ENCODE results near the gene TPP1. TPM values are rescaled to one million over a fixed set of nuclear protein-coding genes. Genes with fewer than 3 reads are reported as not detected.

The TPP1 gene
- total RNA-seq, 6 experiments from 2014 or later: 62.5 to 159 (median 81.0) TPM

DNA sequence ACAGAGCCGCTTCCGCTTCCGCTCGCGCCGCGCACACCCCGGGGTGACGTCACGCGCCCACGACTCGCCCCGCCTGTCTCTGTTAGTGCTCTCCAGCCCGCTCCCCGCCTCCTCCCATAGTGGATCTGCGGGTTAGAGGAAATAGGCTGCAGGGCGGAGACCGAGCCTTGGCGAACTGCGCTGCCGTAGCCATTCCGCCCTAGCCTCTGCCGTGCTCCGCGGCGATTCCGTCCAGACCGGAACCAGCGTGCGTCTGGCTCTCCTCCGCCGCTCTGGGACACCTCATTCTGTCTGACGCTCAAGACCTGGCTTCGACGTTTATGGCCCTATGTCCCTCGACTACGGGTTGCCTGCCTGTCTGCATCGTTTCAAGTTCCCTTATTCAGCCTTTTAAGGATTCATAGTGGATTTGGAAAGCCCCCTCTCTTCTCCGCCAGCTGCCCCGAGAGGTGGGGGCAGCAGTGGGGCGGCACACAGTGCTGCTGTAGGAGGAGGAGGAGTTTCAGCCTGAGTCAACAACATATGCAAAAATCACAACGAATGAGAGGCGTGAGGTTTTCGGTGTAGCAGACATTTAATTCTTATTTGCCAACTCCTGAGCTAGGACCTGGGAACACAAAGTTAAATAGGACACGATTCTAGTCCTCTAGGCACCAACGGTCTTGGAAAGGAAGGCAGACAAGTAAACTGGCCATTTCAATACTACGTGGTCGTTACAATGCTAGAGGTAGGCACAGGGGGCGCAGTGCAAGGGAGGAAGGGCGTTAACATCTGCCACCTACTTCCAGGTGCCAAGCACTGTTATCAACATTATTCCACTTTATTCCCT is 6.8 kb downstream of the TPP1 start, which contains the start of gene TAF10:
TAF10 (minus strand) TSS at position 4 of the 829 bp plus-strand sequence. CDS start 27 bp downstream, outside the sequence.
- no peaks in the 10 kb centered on the region for H3K9me3 ChIP-seq
- peaks cover 8 to 51% (median 22%) of the 10 kb centered on the region in 4 donors for H3K36me3 ChIP-seq
- TF ChIP-seq POLR2A (IDR thresholded peaks at IDR 0.05): peak; percentile 99
- TF ChIP-seq, protein P1, sequence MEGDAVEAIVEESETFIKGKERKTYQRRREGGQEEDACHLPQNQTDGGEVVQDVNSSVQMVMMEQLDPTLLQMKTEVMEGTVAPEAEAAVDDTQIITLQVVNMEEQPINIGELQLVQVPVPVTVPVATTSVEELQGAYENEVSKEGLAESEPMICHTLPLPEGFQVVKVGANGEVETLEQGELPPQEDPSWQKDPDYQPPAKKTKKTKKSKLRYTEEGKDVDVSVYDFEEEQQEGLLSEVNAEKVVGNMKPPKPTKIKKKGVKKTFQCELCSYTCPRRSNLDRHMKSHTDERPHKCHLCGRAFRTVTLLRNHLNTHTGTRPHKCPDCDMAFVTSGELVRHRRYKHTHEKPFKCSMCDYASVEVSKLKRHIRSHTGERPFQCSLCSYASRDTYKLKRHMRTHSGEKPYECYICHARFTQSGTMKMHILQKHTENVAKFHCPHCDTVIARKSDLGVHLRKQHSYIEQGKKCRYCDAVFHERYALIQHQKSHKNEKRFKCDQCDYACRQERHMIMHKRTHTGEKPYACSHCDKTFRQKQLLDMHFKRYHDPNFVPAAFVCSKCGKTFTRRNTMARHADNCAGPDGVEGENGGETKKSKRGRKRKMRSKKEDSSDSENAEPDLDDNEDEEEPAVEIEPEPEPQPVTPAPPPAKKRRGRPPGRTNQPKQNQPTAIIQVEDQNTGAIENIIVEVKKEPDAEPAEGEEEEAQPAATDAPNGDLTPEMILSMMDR (IDR thresholded peaks at IDR 0.05): peak; percentile 32 to 46 (median 34)
- DNase-seq (peak; percentile 98 to 99 (median 99)), ATAC-seq (peak; percentile 94 to 97 (median 96))
- peak within 1 kb of the TSS; percentile 62 to 76 (median 68) for H3K4me3 ChIP-seq
- peak within 1 kb of the TSS; percentile 86 to 95 (median 94) for H3K27ac ChIP-seq
- no peaks in the 10 kb centered on the region for H3K27me3 ChIP-seq
- WGBS (ENCODE audit: insufficient coverage, low coverage, low lambda C conversion rate, missing lambda C conversion rate): under 1% methylated on average over 23 of the region's 51 CpGs
- intact Hi-C loops (cut with DNase I): no loop called here
- peaks cover 0 to 12% (median 2%) of the 10 kb centered on the region in 4 donors for H3K4me1 ChIP-seq

DNA sequence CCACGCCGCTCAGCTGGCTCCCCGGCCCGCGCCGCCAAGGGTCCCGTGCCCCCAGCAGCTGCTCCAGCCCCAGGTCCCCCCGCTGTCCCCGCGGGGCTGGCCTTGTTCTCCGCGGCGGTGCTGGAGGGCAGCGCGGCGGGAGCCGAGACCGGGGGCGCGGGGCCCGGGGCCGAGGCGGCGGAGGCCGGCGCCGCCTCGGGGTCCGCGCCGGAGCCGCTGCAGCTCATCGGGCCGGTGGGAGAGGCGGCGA is 7.3 kb downstream of the TPP1 start:
- intact Hi-C loops (cut with DNase I): no loop called here
- H3K4me3 ChIP-seq: peak overlapping the region; percentile 62 to 76 (median 68)
- WGBS (ENCODE audit: insufficient coverage, low coverage, low lambda C conversion rate, missing lambda C conversion rate): no CpG with 5 or more reads among the region's 36 CpGs
- H3K9me3 ChIP-seq: no peaks in the 10 kb centered on the region
- H3K4me1 ChIP-seq: peaks cover 0 to 18% (median 2%) of the 10 kb centered on the region in 4 donors
- no peaks in the 10 kb centered on the region for H3K27me3 ChIP-seq
- peak overlapping the region; percentile 86 to 95 (median 94) for H3K27ac ChIP-seq
- TF ChIP-seq POLR2A (IDR thresholded peaks at IDR 0.05): no peak
- TF ChIP-seq, protein P1 (IDR thresholded peaks at IDR 0.05): no peak
- H3K36me3 ChIP-seq: peaks cover 8 to 55% (median 22%) of the 10 kb centered on the region in 4 donors
- DNase-seq: no peak
- ATAC-seq: no peak

DNA sequence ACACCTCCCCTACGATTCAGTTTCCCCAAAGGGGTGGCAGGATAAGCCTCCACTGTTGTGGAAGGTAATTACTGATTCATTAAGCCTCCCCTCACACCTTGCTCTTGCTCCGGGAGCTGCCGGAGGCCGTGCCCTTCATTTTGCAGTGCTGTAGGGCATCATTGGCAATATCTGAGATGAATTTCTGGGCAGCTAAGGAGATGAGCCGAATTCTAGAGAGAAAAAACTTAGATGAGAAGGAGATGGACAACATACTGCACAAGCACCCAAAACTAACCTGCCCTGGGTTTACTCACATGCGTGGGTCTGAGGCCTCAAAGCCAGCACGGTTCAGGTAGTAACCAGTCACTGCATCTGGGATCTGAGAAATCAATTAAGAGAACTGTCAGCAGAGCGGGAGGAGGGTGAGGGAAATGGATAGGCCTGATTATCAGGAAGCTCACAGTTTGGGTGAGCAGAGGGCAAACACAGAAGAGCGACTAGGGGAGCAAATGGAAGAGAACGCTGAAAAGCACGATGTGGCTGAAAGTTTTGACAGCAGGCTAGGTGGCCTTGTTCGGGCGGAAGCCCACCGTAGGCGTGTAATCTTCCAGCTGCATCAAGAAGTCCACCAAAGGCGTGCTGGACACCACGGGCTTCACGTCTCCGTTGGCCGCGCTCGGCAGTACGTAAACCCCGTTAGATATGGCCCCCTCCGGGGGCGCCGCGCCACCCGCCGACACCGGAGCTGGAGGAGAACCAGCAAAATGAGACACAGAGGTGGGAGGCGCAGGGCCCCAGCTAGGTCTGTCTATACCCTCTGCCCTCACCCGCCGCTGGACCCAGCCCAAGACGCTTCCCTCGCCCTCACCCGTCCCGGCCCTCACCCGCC is 7.9 kb downstream of the TPP1 start:
- TF ChIP-seq POLR2A (IDR thresholded peaks at IDR 0.05): no peak
- TF ChIP-seq, protein P1 (IDR thresholded peaks at IDR 0.05): no peak
- ATAC-seq: peak in 2 of 4 donors; percentile 0 to 1
- peak overlapping the region; percentile 86 to 95 (median 94) for H3K27ac ChIP-seq
- H3K36me3 ChIP-seq: peaks cover 8 to 53% (median 22%) of the 10 kb centered on the region in 4 donors
- DNase-seq: peak; percentile 61 to 74 (median 69)
- H3K4me1 ChIP-seq: peaks cover 0 to 23% (median 5%) of the 10 kb centered on the region in 4 donors
- no peaks in the 10 kb centered on the region for H3K27me3 ChIP-seq
- 25% methylated on average over 9 of the region's 39 CpGs for WGBS (ENCODE audit: insufficient coverage, low coverage, low lambda C conversion rate, missing lambda C conversion rate)
- intact Hi-C loops (cut with DNase I): no loop called here
- H3K9me3 ChIP-seq: no peaks in the 10 kb centered on the region
- H3K4me3 ChIP-seq: peak overlapping the region; percentile 62 to 76 (median 68)

DNA sequence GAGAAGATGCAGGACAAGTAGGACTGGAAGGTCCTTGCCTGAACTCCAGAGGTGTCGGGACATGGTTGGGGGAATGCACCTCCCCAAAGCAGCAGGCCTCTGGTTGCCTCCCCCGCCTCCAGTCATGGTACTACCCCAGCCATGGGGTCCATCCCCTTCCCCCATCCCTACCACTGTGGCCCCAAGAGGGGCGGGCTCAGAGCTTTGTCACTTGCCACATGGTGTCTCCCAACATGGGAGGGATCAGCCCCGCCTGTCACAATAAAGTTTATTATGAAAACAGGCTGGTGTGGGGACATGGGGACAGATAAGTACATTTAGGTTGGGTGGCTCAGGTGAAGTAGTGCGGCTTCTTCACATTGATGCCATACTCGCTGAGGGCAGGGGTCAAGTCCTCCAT is 8.6 kb downstream of the TPP1 start:
- H3K27me3 ChIP-seq: no peaks in the 10 kb centered on the region
- H3K36me3 ChIP-seq: peaks cover 8 to 45% (median 22%) of the 10 kb centered on the region in 4 donors
- intact Hi-C loops (cut with DNase I): no loop called here
- TF ChIP-seq, protein P1 (IDR thresholded peaks at IDR 0.05): no peak
- no peak for TF ChIP-seq POLR2A (IDR thresholded peaks at IDR 0.05)
- peaks cover 0 to 29% (median 7%) of the 10 kb centered on the region in 4 donors for H3K4me1 ChIP-seq
- H3K9me3 ChIP-seq: no peaks in the 10 kb centered on the region
- peak overlapping the region in 1 of 3 donors; percentile 86 for H3K27ac ChIP-seq
- WGBS (ENCODE audit: insufficient coverage, low coverage, low lambda C conversion rate, missing lambda C conversion rate): 100% methylated on average over 1 of the region's 6 CpGs
- ATAC-seq (no peak), DNase-seq (peak in 2 of 3 donors; percentile 46 to 51)
- no peak overlapping the region for H3K4me3 ChIP-seq
